Activated CD8-positive, alpha-beta memory T cell treated with anti-CD3 and anti-CD28 coated beads for 48 hours (primary cell): ENCODE results near the gene RACK1.
A peak's percentile ranks its signal among the peaks of the same experiment; 100 is the strongest.

Source experiments
- DNase-seq, 3 experiments: peaks; one replicate each; pipeline ENCODE4 v3.0.0-alpha.2; 2020; ENCODE audit warnings: low read depth in 2 of 3, low spot score in 2 of 3

The RACK1 gene

GRCh38 chr5:181234455-181235306 is 9.0 kb downstream of the RACK1 start:
- DNase-seq, result no peak

GRCh38 chr5:181233801-181234454 is 9.8 kb downstream of the RACK1 start:
- no peak for DNase-seq

GRCh38 chr5:181233088-181233800 is 10.5 kb downstream of the RACK1 start:
- DNase-seq, result no peak

GRCh38 chr5:181232593-181232992 is 11.1 kb downstream of the RACK1 start:
- DNase-seq, result no peak

GRCh38 chr5:181231432-181231831 is 12.3 kb downstream of the RACK1 start:
- no peak for DNase-seq

- DNase-seq, result no peak
These were observed 13.2 kb downstream of the RACK1 start for GRCh38 chr5:181230551-181230950.

- no peak for DNase-seq
These were observed 13.7 kb downstream of the RACK1 start for GRCh38 chr5:181229996-181230395.

GRCh38 chr5:181224390-181225229 is 19.1 kb downstream of the RACK1 start:
- no peak for DNase-seq

GRCh38 chr5:181223729-181224389 is 19.8 kb downstream of the RACK1 start:
- DNase-seq, result no peak

- peak in 2 of 3 experiments; percentile 94 to 97 for DNase-seq
These were observed 20.5 kb downstream of the RACK1 start, which contains the start of gene TRIM41 for GRCh38 chr5:181223058-181223728. Gene TRIM41 (plus strand): TSS chr5:181223281. CDS start chr5:181224000, 719 bp downstream.

GRCh38 chr5:181222630-181223057 is 21.1 kb downstream of the RACK1 start:
- DNase-seq, result no peak

GRCh38 chr5:181221792-181222629 is 21.7 kb downstream of the RACK1 start:
- DNase-seq, result peak; percentile 91 to 100 (median 100)

- no peak for DNase-seq
These were observed 22.5 kb downstream of the RACK1 start for GRCh38 chr5:181221105-181221791.

GRCh38 chr5:181220178-181220515 is 23.6 kb downstream of the RACK1 start:
- DNase-seq, result no peak

- no peak for DNase-seq
These were observed 24.2 kb downstream of the RACK1 start for GRCh38 chr5:181219262-181220177.

GRCh38 chr5:181218795-181219124 is 24.9 kb downstream of the RACK1 start:
- DNase-seq, result no peak

- DNase-seq, result no peak
These were observed 26.0 kb downstream of the RACK1 start for GRCh38 chr5:181217803-181218062.
